ENCODE results near the gene SIK3.
"Not testable (repeated sequence)": the region's sequence is repeated elsewhere in the genome, so short reads cannot be mapped to it uniquely, and the experiment has no call there.

SIK3 gene

GRCh38 chr11:117098269-117099232 is at the start of gene SIK3:
SIK3 (minus strand) TSS chr11:117098428; CDS start chr11:117098415, 13 bp downstream.
- peak; percentile 99 for DNase-seq (ENCODE audit: low spot score)

DNA sequence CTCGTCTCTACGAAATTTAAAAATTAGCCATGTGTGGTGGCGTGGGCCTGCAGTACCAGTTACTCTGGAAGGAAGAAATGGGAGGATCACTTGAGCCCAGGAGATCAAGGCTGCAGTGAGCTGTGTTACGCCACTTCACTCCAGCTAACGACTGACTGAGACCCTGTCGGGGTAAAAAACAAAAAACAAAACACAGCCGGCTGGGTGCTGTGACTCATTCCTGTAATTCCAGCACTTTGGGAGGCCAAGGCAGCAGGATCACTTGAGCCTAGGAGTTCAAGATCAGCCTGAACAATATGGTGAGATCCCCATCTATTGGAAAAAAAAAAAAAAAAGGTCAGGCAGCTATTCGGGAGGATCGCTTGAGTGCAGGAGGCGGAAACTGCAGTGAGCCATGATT is 48.3 kb upstream of the SIK3 start:
- no peak for DNase-seq (ENCODE audit: low spot score)

GRCh38 chr11:117145393-117145761 is 47.1 kb upstream of the SIK3 start:
- DNase-seq (ENCODE audit: low spot score), result peak; percentile 58

DNA sequence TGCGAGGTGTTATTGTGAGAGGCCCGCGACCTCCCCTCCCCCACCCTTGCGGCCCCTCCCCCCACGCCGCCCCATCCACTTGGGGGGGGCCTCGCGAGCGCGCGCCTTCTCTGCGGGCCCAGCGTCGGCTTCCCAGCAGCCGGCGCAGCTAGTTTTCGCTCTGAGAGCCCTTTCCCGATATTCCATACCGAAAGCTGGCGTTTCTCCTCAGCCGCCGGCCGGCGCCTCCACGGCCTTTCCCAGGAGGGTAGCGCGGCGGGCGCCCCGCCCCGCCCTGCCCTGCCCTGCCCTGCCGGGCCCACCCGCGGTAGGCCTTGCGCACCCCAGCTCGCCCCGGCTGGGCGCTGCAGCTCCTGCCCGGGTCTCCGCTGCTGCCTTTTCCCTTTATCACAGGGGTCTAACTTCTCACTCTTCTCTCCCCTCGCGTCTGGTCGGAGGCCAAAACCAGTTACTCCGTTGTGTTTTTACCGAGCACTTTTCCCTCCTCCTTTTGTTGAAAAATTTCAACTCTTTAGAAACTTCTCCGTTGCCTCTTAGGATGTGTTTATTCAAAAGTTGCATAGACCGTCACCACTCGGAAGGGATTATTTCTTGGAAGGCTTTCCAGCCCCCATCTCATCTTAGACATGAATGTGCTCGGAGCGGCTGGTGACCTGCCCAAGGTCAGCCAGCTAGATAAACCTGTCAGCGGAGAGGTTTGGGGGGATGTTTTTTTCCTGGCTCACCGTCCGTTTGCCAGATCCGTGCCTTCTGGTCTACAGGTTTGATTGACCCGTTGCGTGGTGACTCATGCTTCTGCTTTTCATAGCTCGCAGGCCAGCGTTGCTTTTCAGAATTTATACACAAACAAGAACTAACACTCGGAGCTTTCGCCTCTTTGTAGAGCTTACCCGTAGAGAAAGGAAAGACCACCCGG is 46.5 kb upstream of the SIK3 start:
- peak; percentile 81 for DNase-seq (ENCODE audit: low spot score)

GRCh38 chr11:117143871-117144476 is 45.7 kb upstream of the SIK3 start, which contains the start of gene PAFAH1B2:
PAFAH1B2 (plus strand) TSS chr11:117144287; CDS start chr11:117152448, 8,161 bp downstream.
- DNase-seq (ENCODE audit: low spot score), result peak; percentile 99

- DNase-seq (ENCODE audit: low spot score), result peak; percentile 67
These were observed 45.2 kb upstream of the SIK3 start for GRCh38 chr11:117143390-117143789.

DNA sequence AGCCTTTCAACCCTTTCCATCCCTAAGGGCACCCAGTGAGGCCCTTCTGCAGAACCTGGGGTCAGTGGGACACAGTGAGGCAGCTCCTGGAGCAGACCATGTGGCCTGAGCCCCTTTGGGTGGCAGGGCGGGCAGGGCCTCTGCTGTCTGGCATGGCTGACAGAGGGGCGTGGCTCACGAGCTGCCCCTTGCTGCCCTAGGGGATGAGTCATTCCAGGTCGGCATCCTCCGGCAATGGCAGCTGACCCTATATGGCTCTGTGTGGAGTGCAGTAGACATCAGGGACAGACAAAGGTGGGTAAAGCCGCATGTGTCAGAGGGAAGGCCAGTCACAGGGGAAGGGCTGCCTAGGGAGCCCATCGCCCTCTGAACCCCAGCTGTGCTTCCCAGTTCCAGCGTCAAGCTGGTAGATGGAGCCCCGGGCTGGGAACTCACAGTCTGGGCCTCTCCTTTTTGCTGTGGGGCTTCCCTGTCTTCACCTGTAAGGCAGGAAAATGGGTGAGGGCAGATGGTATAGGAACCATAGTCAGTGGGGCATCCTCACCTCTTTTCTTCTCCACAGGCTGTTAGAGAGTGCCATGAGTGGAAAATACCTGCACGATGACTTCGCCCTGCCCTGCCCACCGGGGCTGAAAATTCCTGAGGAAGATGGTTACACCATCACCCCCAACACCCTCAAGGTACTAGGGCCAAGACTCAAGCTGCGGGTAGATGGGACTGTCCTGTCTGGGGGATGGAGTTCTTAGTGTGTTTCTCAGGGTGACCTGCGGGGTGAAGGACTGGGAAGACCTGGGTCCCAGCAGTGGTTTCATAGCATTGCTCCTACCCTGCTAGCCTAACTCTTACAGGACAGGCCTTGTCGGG is 39.2 kb upstream of the SIK3 start:
- not testable (repeated sequence) for DNase-seq (ENCODE audit: low spot score)

- not testable (repeated sequence) for DNase-seq (ENCODE audit: low spot score)
These were observed 36.8 kb upstream of the SIK3 start for GRCh38 chr11:117134979-117135378.

GRCh38 chr11:117134431-117134830 is 36.2 kb upstream of the SIK3 start:
- DNase-seq (ENCODE audit: low spot score), result no peak

- no peak for DNase-seq (ENCODE audit: low spot score)
These were observed 32.7 kb upstream of the SIK3 start for GRCh38 chr11:117130879-117131278.

DNA sequence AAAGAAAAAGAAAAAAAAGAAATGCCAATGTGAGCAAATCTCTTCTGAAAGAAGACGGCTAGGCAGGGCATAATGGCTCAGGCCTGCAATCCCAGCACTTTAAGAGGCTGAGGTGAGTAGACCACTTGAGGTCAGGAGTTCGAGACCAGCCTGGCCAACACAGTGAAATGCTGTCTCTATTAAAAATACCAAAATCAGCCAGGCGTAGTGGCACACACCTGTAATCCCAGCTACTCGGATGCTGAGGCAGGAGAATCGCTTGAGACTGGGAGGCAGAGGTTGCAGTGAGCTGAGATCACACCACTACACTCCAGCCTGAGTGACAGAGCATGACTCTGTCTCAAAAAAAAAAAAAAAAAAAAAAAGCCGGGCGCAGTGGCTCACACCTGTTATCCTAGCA is 32.2 kb upstream of the SIK3 start:
- DNase-seq (ENCODE audit: low spot score), result not testable (repeated sequence)

- no peak for DNase-seq (ENCODE audit: low spot score)
These were observed 30.1 kb upstream of the SIK3 start for GRCh38 chr11:117128289-117128688.

GRCh38 chr11:117127171-117127901 is 29.1 kb upstream of the SIK3 start:
- no peak for DNase-seq (ENCODE audit: low spot score)

DNA sequence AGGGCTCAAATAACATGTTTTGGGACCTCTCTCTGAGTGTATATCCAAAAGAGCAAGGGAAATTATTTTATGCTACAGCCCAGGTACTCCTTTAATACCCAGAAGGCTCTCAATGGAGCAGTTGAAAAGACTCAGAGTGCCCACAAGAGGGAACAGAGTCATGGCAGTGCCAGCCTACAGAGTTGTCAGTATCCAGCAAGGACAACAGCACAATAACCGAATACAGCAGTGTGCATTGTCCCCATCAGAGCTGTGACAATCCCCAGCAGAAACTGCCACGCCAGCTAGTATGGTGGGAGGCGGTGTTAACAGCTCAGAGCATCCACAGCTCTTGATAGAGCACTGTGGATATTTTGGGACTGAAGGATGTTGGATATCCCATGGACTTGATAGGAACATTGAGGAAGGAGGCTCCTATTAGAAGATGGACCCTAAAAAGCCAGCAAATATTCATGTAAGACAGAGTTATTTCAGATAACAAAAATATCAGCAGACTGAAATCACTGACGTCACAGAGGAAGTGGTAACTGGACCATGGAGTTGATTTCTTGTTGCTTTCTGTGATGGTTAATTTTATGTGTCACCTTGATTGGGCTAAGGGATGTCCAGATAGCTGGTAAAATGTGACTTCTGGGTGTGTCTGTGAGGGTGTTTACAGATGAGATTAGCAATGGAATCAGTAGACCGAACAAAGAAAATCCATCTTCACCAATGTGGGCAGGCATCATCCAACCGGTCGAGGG is 28.2 kb upstream of the SIK3 start:
- DNase-seq (ENCODE audit: low spot score), result no peak

DNA sequence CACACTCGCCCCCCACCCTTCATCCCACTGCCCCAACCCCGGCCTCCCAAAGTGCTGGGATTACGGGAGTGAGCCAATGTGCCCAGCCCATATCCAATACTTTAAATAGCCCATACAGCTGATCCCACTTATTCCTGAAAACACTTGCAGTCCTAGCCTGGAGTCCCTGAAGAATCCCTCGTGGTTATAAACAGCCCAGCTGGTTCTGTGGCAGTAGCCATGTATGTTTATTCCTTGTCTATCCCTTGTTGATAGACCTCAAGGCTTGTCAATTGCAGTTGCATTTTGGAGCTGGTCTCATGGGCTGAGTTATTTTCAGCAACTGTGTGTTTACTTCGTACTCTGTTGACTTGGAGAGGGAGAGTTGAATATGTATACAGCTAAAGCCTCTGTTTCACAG is 24.3 kb upstream of the SIK3 start:
- no peak for DNase-seq (ENCODE audit: low spot score)

GRCh38 chr11:117121176-117121575 is 22.9 kb upstream of the SIK3 start:
- DNase-seq (ENCODE audit: low spot score), result no peak

- DNase-seq (ENCODE audit: low spot score), result no peak
These were observed 19.5 kb upstream of the SIK3 start for GRCh38 chr11:117117681-117118080.

DNA sequence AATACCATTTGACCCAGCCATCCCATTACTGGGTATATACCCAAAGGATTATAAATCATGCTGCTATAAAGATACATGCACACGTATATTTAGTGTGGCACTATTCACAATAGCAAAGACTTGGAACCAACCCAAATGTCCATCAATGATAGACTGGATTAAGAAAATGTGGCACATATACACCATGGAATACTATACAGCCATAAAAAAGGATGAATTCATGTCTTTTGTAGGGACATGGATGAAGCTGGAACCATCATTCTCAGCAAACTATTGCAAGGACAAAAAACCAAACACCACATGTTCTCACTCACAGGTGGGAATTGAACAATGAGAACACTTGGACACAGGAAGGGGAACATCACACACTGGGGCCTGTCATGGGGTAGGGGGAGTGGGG is 14.7 kb upstream of the SIK3 start:
- DNase-seq (ENCODE audit: low spot score), result not testable (repeated sequence)

- not testable (repeated sequence) for DNase-seq (ENCODE audit: low spot score)
These were observed 14.3 kb upstream of the SIK3 start for GRCh38 chr11:117112497-117112896.
